Measurements from ENCODE around the gene PRSS8.

The PRSS8 gene

DNA sequence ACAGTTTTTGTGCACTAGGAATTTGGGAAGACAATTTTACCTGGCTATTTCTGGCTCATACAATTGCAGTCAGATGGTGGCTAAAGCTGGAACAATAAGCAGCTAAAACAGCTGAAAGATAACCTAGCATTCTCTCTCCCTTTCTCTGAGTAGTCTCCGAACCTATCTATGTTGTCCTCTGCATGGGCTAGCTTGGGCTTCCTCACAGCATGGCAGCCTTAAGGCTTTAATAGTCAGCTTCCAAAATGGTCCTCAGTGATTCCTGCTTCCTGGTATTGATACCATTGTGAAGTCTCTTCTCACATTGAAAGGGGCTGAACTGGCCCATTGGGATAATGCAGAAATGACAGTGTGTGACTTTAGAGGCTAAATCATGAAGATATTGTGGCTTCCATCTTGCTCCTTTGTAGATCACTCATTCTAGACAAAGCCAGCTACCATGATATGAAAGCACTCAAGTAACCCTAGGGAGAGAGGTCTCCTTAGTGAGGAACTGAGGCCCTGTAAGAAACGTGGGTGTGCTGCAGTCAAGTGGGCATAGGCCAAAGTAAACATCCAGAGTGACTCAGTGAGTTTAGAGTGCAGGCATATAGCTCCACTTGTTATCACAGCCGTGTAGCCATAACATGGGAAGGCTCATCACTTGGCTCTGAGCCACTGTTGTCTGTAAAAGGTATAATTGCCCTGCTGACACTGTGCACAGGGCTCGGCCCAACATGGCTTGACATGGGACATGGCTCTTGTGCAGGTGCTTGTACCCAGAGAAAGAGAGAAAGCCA, 35.5 kb downstream of the PRSS8 start:
- DNase-seq = no peak

DNA sequence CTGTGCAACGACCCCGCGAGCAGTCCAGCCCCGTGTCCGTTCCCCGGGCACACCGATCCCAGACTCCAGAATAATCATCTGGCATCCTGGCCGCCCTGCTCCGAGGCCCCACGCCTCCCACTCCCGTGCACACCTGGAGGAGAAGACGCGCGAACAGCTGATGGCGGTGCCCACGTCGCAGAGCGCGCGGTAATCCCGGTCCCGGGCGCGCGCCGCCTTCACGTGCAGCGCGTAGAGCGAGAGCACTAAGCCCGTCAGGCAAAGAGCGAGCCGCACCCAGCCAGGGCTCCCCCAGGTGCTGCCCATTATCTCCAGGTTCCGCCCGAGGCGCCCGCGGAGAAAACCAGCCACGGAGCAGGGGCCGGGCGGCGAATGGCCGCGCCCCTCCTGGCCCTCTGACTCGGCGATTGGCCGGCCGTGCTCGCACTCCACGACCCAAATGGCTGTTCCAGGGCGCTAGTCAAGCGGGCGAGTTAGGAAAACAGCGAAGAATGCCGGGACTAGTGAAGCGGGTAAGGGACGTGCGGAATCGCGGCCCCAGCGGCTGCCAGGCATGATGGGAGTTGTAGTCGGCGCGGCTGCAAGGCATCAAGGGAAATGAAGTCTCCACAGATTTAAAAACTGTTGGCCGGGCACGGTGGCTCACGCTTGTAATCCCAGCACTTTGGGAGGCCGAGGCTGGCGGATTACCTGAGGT, 41.0 kb downstream of the PRSS8 start, which contains the start of gene VKORC1:
Gene VKORC1 (minus strand): TSS at position 374 of the 697 bp plus-strand sequence. CDS start 68 bp downstream, at position 306.
- peak; percentile 97 to 99 for DNase-seq

DNA sequence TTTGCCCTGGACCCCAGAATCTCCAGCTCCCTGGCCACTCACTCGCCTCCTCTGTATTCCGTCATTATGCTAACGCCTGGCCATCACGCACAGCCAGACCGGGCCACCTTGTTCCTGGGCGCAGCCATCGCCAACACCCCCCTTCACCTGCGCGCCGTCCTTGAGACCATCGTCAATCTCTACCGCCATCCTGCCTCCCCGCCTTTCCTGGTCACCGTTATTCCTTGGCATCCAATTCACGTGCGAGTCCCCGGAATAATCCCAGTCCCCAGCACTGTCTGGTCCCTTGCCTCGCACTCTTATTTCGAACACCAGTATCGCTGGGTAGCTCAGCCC, 41.5 kb downstream of the PRSS8 start:
- DNase-seq = peak in 1 of 2 experiments; percentile 43

- peak; percentile 47 to 83 for DNase-seq
These were observed 42.3 kb downstream of the PRSS8 start for GRCh38 chr16:31093132-31093703.

DNA sequence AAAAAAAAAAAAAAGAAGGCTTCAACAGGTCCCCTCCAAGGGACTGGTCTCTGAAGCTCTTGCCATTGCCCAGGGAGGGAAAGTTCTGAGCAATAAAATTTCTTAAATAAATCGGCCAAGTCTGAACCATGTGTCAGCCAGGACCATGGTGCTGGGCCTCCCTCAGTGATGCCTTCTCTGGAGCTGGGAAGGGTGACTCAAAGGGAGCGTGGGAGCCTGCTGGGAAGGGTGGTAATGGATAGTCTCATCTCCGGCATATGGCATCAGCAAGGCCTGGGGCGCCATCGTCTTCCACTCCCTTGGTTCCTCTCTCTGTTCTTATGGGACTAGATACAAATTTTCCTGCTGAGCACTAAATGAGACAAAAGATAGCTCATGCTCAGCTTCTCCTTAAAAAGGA, 43.2 kb downstream of the PRSS8 start:
- no peak for DNase-seq

GRCh38 chr16:31090540-31090939, 45.0 kb downstream of the PRSS8 start:
- no peak for DNase-seq

- DNase-seq = no peak
These were observed 46.3 kb downstream of the PRSS8 start for GRCh38 chr16:31089199-31089598.

DNA sequence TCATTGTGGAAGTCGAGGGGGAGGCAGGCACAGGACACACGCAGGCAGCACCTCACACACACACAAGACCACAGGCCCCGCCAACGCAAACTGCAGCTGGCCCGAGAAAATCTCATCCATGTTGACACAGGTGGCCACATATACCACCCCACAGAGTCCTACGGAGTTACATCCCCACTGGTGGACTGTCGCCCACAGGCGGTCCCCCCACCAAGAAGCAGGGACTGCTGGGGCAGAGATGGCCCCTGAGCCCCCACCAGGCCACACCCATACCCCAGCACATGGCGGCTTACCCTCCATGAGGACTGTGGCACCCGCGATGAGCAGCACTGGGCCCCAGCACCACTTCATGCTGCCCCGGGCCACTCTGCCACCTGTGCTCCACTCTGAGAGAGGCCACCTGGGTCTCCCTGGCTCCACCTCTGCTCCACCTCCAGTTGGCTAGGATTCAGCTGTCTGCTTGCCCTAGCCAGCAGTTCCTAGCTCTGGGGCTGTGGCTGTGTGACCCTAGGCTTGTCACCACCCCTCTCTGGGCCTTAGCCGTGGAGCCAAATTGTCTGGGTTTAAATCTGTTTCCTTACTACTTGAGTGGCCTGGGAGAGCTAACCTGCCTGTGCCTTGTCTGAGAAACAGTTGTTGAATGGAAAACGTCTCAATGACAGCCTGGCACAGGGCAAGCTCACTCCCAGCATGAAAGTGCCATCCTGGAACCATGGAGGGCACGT, 46.9 kb downstream of the PRSS8 start, which contains the start of gene PRSS53:
Gene PRSS53 (minus strand): TSS at position 485 of the 725 bp plus-strand sequence. CDS start 134 bp downstream, at position 351.
- no peak for DNase-seq

GRCh38 chr16:31087971-31088370, 47.6 kb downstream of the PRSS8 start:
- no peak for DNase-seq

- DNase-seq = no peak
These were observed 48.0 kb downstream of the PRSS8 start for GRCh38 chr16:31087481-31087880.

DNA sequence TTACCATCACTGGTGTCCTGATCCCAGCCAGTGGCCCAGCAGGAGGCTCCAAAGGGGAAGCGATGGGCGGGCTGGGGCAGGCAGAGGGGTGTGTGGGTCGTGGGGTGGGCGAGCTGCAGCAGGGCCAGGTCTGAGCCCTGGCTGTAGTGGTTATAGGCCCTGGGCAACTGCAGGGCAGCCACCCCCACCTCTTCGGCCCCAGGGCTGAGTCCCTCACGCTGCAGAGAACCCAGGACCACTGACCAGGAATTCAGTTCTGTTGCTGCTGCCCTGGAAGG, 49.0 kb downstream of the PRSS8 start:
- DNase-seq = no peak

- DNase-seq = peak in 1 of 2 experiments; percentile 38
These were observed 49.5 kb downstream of the PRSS8 start for GRCh38 chr16:31085873-31086628.

- peak; percentile 78 to 86 for DNase-seq
These were observed 50.1 kb downstream of the PRSS8 start for GRCh38 chr16:31085411-31085810.

- peak in 1 of 2 experiments; percentile 40 for DNase-seq
These were observed 50.8 kb downstream of the PRSS8 start for GRCh38 chr16:31084584-31085302.

DNA sequence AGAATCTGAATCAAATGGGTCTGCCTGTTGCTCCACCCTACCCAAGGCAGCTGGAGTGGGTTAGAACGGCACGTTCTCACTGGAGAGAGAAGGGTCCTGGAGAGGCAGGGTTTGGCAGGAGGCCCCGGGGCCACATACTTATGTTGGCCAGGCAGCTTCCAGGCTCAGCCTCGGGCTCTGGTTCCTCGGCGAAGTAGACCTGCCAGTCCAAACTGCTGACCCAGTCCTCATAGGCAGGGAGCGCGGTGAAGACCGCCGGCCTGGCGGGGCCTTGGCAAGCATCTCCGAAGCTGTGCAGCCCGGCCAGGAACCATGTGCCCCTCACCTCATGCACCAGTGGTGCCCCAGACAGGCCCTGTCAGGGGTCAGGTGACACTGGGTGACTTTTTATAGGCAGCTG, 51.5 kb downstream of the PRSS8 start:
- no peak for DNase-seq

- no peak for DNase-seq
These were observed 52.0 kb downstream of the PRSS8 start for GRCh38 chr16:31083556-31083955.

DNA sequence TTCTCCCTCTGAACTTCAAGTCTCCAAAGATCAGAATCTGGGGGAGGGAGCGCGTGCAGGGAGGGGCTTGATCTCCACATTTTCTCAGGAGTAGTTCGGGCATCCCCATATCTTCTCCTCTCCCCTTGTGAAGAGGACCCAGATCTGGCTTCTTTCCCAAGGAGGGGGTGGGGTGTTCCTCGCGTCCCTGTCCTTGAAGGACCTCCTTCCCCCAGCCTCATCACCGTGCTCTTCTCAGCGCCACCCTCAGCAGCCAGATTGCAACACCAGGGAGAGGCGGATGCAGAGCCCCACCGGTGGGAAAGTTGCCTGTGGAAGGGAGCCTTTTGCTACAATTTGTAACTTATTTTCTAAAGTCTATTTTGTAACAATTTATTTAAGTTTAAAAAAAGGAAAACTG, 52.4 kb downstream of the PRSS8 start:
- no peak for DNase-seq

DNA sequence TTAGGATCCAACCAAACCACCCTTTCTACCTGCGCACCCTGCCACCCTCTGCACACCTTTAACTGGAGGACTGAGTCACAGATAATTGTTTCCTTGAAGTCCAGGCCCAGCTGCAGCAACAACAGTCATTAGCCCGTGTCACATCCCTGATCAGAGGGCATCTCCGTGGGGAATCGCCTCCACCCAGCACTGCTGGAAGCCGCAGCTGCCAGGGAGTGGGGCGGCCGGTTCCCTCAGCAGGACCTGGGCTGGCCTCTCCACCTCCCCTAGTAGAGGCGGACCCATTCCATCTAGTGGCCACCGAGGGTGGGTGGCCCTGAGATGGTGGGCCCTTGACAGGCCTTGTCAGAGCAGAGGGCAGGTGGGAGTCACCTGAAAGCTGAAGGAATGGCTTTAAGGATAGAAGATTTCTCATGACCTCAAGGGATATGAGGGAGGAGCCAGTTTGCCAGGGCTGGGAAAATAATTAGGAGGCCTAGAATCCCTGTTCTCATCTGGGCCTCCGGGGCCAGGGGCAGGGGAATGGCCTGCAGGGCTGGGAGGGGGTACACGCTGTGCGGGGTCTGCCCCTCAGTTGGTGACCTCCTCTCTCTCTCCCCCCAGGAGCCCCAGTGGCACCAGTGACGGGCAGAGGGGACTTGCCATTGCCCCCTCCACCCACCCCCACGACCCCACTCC, 53.0 kb downstream of the PRSS8 start:
- no peak for DNase-seq

Measured in NCI-H526 (cell line).